ENCODE results near the gene DBH. TPM values are rescaled to one million over a fixed set of nuclear protein-coding genes. Genes with fewer than 3 reads are reported as not detected.

Gene DBH
- total RNA-seq, 1 donor from 2014 or later: not detected

- no peak for DNase-seq (ENCODE audit: low read depth in 2 of 2)
Observed at GRCh38 chr9:133604214-133604613, 31.9 kb upstream of the DBH start.

GRCh38 chr9:133604856-133605255, 31.3 kb upstream of the DBH start:
- no peak for DNase-seq (ENCODE audit: low read depth in 2 of 2)

DNA sequence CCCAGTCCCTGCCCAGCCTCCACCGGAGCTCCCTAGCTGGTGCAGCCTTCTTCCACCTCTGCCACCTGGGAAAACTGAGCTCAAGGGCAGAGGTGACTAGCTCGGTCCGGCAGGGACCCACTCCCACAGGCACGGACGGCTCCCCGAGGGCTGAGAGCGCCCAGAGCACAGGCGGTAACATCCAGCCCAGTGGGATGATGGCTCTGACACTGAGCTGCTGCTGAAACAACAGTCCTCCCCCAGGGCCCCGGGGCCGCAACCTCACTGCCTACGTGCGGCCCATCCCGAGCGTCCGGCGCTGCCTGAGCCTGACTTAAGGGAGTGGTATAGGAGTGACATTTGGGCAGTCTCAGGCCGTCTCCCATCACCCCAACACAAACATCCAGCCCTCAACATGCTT, 30.7 kb upstream of the DBH start:
- no peak for DNase-seq (ENCODE audit: low read depth in 2 of 2)

DNA sequence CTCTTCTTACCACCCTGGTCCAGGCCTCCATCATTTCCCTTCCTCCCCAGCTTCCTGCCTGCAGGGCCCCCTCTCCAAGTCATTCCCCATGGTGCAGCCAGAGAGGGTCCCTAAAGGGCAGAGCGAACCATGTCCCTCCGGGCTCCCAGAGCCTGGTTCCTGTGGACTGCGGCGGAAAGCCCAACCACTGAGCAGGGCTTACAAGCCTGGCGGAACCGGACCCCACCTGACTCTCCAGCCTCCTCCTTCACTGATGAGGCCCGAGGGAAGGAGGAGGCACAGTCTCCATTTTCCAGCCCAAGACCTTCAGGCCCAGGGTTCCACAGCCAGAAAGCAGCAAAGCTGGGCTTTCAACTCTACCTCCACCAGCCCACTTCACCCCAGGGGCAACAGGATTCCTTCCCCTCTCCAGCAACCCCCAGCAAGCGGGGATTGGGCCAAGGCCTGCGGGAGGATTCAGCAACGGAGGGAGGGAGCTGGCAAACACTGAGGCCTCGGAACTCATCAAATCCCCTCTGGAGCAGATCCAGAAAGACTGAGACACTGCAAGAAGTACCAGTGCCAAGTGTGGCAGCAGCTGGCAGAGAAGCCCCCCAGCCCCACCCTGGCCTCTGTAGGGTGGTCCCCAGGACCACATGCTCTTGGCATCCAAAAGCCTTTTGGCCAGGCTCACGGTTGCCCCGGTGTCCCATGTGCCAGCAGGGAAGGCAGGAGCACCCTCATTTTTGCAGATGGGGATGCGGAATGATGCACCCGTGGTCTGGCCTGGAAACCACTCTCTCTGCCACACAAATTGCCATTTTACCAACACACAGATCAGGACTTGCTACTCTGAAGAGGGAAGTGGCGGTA, 30.1 kb upstream of the DBH start:
- DNase-seq (ENCODE audit: low read depth in 2 of 2): no peak

DNA sequence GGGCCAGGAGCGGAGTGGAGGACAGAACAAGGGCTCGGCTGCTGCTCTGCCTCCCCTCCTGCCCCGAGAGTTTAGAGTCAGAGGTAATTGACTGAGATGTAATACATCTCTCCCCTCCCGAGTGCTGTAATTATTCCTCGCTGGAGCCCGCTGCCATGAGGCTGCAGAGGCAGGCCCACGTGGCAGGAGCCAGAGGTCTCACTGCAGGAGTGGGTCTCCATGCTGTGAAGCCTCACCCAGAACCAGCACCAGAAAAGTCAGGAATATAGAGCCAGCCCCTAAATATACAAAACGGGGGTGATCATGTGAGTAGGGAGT, 29.5 kb upstream of the DBH start:
- no peak for DNase-seq (ENCODE audit: low read depth in 2 of 2)

GRCh38 chr9:133607381-133607780, 28.8 kb upstream of the DBH start:
- no peak for DNase-seq (ENCODE audit: low read depth in 2 of 2)

DNA sequence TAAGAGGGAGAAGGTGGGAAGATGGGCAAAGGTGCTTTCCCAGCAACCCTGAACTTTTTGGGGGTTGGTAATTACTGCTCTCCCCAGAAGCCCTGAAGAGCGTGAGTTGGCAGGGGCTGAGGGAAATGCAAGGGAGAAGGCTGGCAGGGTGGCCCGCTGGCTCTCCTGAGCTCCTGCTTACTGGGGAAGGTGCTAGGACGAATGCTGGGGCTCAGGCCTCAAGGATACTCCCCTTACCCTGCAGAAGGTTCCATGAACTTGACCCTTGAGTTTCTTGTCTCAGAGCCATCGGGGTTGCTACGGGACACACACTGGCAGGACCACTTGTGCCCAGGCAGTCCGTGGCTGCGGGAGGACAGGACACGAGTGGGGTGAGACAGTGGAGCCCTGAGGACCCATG, 28.2 kb upstream of the DBH start:
- DNase-seq (ENCODE audit: low read depth in 2 of 2): no peak

GRCh38 chr9:133608382-133608781, 27.8 kb upstream of the DBH start:
- DNase-seq (ENCODE audit: low read depth in 2 of 2): no peak

DNA sequence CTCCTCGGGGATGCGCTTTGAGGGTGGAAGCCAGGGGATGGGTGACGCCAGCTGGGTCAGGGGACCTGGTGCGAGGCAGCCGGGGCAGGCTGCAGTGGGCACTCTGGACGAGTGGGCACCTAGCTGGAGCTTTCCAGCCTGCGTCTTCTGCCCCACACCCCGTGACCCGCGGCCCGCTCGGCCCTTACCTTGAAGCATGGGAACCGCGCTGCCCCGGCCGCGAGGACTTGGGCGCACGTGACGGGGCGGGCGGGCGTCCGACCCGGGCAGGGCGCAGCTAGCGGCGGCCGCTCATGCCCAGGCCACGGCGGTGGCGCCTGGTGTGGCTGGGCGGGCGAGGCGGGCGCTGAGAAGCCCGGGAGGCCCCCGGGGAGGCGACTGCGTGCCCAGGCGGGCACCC, 27.3 kb upstream of the DBH start:
- DNase-seq (ENCODE audit: low read depth in 2 of 2): no peak

- DNase-seq (ENCODE audit: low read depth in 2 of 2): peak; percentile 4 to 58
Observed at GRCh38 chr9:133609311-133610098, 26.7 kb upstream of the DBH start, which contains the start of gene FAM163B. Gene FAM163B (minus strand): TSS chr9:133609389. CDS start chr9:133580223, 29,166 bp downstream.

DNA sequence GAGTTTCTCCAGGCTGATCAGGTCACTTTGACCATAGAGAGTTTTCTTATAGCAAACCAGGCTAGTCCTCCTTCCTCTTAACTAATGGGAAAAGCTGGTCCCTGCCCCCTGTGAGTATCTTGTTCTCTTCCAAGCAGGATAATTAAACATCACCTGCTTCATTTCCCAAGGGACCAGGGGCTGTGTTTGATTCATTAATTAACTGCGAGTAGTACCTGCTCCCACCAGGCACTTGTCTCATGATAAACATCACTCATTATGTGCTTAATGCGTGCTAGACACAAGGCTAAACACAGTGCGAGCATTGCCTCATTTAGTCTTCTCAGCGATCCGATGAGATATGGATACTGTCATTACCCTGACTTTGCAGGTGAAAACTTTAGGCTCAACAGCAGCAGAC, 25.3 kb upstream of the DBH start:
- no peak for DNase-seq (ENCODE audit: low read depth in 2 of 2)

- no peak for DNase-seq (ENCODE audit: low read depth in 2 of 2)
Observed at GRCh38 chr9:133612051-133612450, 24.1 kb upstream of the DBH start.

GRCh38 chr9:133612816-133613215, 23.3 kb upstream of the DBH start:
- DNase-seq (ENCODE audit: low read depth in 2 of 2): no peak

DNA sequence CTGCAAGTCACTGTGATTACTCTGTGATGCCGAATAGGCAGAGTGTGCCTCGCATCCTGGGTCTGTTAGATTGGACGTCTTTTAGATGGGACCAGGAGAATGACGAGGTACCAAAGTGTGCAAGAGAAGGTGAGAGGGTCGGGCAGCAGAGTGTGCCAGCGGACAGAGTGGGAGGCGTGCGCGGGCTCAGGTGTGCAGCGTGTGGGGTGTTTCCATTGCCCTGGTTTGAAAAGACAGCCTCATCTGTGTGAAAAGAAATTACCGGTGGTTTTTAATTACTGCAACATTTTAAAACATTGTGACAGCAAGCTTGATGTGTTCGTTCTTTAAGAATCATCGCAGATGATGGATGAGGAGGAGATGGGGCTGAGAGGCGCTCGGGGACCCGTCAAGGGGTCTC, 22.7 kb upstream of the DBH start:
- no peak for DNase-seq (ENCODE audit: low read depth in 2 of 2)

GRCh38 chr9:133614056-133614455, 22.1 kb upstream of the DBH start:
- no peak for DNase-seq (ENCODE audit: low read depth in 2 of 2)

DNA sequence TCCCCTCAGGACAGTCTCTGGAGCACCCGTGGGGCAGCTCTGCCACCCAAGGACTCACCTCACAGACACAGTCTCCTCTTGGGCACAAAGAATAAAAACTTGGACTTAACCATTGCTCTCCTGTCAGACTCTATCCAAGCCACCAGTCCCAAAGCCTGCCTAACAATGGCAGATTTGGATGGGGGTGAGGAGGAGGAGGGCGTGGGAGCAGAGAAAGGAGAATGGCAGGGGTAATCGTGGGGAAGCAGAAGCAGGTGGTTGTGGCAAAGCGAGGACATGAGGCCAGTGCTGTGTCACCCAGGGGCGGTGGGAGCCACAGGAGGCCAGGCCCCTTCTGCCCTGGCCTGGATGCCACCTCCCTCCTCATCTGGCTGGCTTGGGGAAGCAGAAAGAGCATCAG, 21.5 kb upstream of the DBH start:
- DNase-seq (ENCODE audit: low read depth in 2 of 2): no peak

DNA sequence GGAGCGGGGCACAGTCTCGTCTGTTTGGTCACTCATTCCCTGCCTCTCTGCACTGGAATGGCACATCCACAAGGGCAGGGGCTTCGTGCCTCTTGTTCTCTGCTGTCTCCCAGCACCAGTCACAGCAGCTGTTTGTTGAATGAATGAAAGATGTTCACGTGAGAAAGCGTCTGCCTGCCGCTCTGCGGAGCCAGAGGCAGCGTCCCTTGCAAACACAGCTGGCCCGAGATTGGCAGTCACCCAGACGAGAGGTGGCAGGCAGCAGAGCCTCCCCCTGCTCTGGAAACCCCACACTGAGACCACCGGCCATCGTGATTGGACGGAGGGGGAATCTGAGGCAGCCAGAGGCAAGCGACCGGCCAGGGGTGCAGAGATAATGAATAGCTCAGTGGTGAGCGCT, 21.0 kb upstream of the DBH start:
- DNase-seq (ENCODE audit: low read depth in 2 of 2): no peak

GRCh38 chr9:133615606-133616188, 20.5 kb upstream of the DBH start:
- no peak for DNase-seq (ENCODE audit: low read depth in 2 of 2)

DNA sequence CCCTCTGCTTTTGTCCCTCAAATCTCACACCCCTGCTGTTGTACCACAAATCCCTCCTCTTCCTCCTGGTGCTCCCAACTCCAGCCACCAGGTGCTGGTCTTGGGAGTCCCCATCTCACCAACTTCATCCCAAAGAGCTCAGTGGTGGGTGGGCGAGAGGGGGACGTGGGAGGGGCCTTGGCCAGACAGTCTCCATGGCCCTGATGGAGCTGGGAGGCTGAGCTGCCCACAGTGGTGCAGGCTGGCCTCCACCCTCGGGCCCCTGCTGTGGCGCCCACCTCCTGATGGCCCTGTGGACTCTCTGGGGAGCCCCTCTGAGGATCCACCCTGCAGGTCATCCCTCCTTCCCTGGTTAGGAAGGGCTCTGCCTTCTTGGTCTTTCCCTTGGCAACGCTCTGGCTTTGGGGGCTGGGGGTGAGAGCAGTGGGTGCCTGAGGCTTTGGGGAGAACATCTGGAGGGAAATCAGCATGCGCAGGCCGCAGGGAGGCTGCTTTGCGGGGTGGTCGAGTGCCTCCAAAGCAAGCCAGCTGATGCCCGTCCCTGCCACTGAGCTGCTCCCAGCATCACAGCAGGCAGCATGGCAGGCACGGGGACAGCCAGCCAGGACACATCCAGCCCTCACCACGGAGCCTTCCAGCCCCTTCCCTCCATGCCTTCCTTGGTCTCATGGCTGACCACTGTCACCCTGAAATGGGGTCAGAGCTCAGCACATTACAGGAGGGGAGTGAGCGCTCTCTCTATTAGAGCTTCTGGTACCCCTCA, 19.3 kb upstream of the DBH start:
- no peak for DNase-seq (ENCODE audit: low read depth in 2 of 2)

DNA sequence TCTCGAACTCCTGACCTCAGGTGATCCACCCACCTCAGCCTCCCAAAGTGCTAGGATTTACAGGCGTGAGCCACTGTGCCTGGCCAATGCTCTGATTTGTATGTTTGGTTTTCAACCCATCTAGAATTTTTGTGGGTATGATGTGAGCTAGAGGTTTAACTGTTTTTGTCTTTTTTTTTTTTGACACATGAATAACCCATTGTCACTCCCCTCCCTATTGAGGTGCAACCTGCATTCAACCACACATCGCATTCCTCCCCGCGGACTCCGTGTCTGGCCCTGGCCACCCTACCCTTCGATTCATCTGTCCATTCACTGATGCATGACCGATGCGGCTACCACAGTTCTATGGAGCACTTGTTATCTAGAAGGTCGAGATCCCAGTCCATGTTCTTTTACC, 17.4 kb upstream of the DBH start:
- DNase-seq (ENCODE audit: low read depth in 2 of 2): no peak

- DNase-seq (ENCODE audit: low read depth in 2 of 2): no peak
Observed at GRCh38 chr9:133619791-133620190, 16.4 kb upstream of the DBH start.

- no peak for DNase-seq (ENCODE audit: low read depth in 2 of 2)
Observed at GRCh38 chr9:133621725-133622267, 14.4 kb upstream of the DBH start.

Measured in dermis microvascular lymphatic vessel endothelial cell (primary cell).